HG02571 (cell line): ENCODE data around the gene MIOX.

Experiments used
- ATAC-seq: cut with Tn5 transposase; IDR thresholded peaks from one replicate; pipeline ENCODE4 v1.9.1; 2021; ENCODE audit warnings: mild to moderate bottlenecking, moderate library complexity; ENCODE audit not compliant: unreplicated experiment

MIOX gene

GRCh38 chr22:50486561-50487289, at the start of gene MIOX:
Gene MIOX (plus strand): TSS chr22:50486859. CDS start chr22:50486898, 39 bp downstream.
- ATAC-seq, result no peak

GRCh38 chr22:50437511-50438304, 49.0 kb upstream of the MIOX start:
- no peak for ATAC-seq

GRCh38 chr22:50438305-50439275, 48.1 kb upstream of the MIOX start:
- ATAC-seq, result no peak

GRCh38 chr22:50439314-50439870, 47.3 kb upstream of the MIOX start:
- no peak for ATAC-seq

- no peak for ATAC-seq
Measured at GRCh38 chr22:50439871-50440331, 46.8 kb upstream of the MIOX start.

GRCh38 chr22:50440544-50441249, 46.0 kb upstream of the MIOX start:
- ATAC-seq, result no peak

GRCh38 chr22:50441428-50441993, 45.1 kb upstream of the MIOX start:
- no peak for ATAC-seq

GRCh38 chr22:50443197-50443596, 43.5 kb upstream of the MIOX start:
- ATAC-seq, result no peak

GRCh38 chr22:50443801-50444625, 42.6 kb upstream of the MIOX start:
- no peak for ATAC-seq

GRCh38 chr22:50444663-50445062, 42.0 kb upstream of the MIOX start:
- ATAC-seq, result no peak

GRCh38 chr22:50445071-50445879, 41.4 kb upstream of the MIOX start:
- ATAC-seq, result no peak

GRCh38 chr22:50445880-50446707, 40.6 kb upstream of the MIOX start:
- no peak for ATAC-seq

- ATAC-seq, result no peak
Measured at GRCh38 chr22:50446708-50447575, 39.7 kb upstream of the MIOX start.

- ATAC-seq, result no peak
Measured at GRCh38 chr22:50447576-50448551, 38.8 kb upstream of the MIOX start.

- ATAC-seq, result no peak
Measured at GRCh38 chr22:50452649-50453048, 34.0 kb upstream of the MIOX start.
